ENCODE data around the gene KLRK1. TPM values are rescaled to one million over a fixed set of nuclear protein-coding genes. Genes with fewer than 3 reads are reported as not detected.
"Not testable (repeated sequence)": the region's sequence is repeated elsewhere in the genome, so short reads cannot be mapped to it uniquely, and the experiment has no call there.

The KLRK1 gene
- total RNA-seq: 1 to 10 TPM; 2.7 to 6.5 (median 4.2) TPM

GRCh38 chr12:10389904-10390303 lies at the start of gene KLRK1:
TSS of gene KLRK1 (minus strand) at chr12:10390041. CDS start at chr12:10388810, 1,231 bp downstream.
- ATAC-seq (ENCODE audit: low FRiP score) (no peak), DNase-seq (ENCODE audit: low spot score) (no peak)
- TF ChIP-seq, protein P1, sequence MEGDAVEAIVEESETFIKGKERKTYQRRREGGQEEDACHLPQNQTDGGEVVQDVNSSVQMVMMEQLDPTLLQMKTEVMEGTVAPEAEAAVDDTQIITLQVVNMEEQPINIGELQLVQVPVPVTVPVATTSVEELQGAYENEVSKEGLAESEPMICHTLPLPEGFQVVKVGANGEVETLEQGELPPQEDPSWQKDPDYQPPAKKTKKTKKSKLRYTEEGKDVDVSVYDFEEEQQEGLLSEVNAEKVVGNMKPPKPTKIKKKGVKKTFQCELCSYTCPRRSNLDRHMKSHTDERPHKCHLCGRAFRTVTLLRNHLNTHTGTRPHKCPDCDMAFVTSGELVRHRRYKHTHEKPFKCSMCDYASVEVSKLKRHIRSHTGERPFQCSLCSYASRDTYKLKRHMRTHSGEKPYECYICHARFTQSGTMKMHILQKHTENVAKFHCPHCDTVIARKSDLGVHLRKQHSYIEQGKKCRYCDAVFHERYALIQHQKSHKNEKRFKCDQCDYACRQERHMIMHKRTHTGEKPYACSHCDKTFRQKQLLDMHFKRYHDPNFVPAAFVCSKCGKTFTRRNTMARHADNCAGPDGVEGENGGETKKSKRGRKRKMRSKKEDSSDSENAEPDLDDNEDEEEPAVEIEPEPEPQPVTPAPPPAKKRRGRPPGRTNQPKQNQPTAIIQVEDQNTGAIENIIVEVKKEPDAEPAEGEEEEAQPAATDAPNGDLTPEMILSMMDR (IDR thresholded peaks at IDR 0.05): no peak

DNA sequence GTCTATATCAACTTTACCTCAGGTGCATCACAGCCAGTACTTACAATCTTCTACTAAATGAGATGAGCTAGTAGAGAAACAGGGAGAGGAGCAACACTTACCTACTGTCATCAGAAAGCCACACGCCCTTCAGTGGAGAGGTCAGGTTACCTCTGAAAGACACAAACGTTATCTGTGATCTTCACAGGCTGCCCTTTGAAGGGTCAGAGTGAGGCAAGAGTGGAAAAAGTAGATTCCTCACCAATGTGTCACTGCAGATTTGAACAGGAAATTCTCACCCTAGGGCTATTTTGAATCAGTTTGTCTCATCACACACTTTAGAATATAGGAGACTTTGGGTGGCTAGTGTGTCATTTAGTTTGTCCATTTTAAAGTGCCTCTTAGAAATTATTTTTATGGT lies 47.8 kb upstream of the KLRK1 start:
- not testable (repeated sequence) for DNase-seq (ENCODE audit: low spot score); ATAC-seq (ENCODE audit: low FRiP score)

DNA sequence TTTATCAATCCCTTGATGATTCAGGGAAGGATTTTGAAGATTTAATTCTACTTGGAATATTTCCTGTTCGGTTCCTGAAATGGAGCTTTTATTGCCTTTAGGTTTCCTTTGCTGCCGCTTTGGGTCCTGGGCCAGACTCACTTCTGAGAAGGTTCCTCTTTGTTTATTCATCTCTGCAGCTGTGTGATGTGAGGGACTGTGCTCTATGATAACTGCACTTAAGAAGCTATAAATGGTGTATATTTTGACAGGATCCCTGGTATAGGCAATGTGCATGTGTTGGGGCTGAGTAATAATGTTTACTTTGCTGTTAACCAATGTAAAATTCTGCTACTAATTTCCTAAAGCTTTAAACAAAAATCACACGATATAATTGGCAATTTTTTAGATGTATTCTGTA lies 46.0 kb upstream of the KLRK1 start, which contains the start of gene KLRC2:
Gene KLRC2, minus strand, starts transcription at position 195 of the 400 bp plus-strand sequence. Its CDS starts 24 bp downstream, at position 171.
- ATAC-seq (ENCODE audit: low FRiP score); DNase-seq (ENCODE audit: low spot score): not testable (repeated sequence)

GRCh38 chr12:10430623-10431022 lies 40.8 kb upstream of the KLRK1 start:
- not testable (repeated sequence) for ATAC-seq (ENCODE audit: low FRiP score); DNase-seq (ENCODE audit: low spot score)

- ATAC-seq (ENCODE audit: low FRiP score); DNase-seq (ENCODE audit: low spot score): not testable (repeated sequence)
These were observed 36.1 kb upstream of the KLRK1 start for GRCh38 chr12:10425938-10426337.

GRCh38 chr12:10424260-10424899 lies 34.5 kb upstream of the KLRK1 start:
- not testable (repeated sequence) for ATAC-seq (ENCODE audit: low FRiP score); DNase-seq (ENCODE audit: low spot score)

DNA sequence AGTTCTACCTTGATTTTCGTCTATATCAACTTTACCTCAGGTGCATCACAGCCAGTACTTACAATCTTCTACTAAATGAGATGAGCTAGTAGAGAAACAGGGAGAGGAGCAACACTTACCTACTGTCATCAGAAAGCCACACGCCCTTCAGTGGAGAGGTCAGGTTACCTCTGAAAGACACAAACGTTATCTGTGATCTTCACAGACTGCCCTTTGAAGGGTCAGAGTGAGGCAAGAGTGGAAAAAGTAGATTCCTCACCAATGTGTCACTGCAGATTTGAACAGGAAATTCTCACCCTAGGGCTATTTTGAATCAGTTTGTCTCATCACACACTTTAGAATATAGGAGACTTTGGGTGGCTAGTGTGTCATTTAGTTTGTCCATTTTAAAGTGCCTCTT lies 32.3 kb upstream of the KLRK1 start:
- not testable (repeated sequence) for DNase-seq (ENCODE audit: low spot score); ATAC-seq (ENCODE audit: low FRiP score)

DNA sequence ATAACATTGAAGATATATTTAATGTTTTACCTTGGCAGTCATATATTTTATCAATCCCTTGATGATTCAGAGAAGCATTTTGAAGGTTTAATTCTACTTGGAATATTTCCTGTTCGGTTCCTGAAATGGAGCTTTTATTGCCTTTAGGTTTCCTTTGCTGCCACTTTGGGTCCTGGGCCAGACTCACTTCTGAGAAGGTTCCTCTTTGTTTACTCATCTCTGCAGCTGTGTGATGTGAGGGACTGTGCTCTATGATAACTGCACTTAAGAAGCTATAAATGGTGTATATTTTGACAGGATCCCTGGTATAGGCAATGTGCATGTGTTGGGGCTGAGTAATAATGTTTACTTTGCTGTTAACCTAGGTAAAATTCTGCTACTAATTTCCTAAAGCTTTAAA lies 30.5 kb upstream of the KLRK1 start, which contains the start of gene KLRC3:
Gene KLRC3, minus strand, starts transcription at position 262 of the 400 bp plus-strand sequence. Its CDS starts 45 bp downstream, at position 217.
- not testable (repeated sequence) for DNase-seq (ENCODE audit: low spot score); ATAC-seq (ENCODE audit: low FRiP score)

- TF ChIP-seq, protein P1 (IDR thresholded peaks at IDR 0.05): no peak
- no peak for ATAC-seq (ENCODE audit: low FRiP score)
- DNase-seq (ENCODE audit: low spot score): no peak
These were observed 19.6 kb upstream of the KLRK1 start, which contains the start of gene KLRC4 for GRCh38 chr12:10409392-10409791. TSS of gene KLRC4 (minus strand) at chr12:10409757. CDS start at chr12:10409575, 182 bp downstream.

DNA sequence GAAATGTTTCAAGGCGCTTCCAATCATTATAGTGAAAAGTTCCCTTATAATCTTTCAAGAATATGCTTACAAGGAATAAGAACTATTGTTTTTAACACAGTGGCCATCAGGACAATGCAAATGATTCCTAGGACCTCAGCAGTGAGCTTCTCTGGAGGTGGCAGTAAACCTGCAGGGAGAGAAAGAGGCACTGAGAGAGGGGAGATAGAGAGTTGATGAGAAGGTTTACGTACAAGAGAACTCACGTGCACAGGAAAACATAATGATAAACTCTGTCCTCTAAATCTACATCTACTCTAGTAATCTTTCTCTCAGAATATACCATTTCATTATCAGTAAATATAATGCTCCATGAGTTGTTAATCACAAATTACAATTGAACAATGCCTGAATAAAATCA lies 19.0 kb upstream of the KLRK1 start:
- TF ChIP-seq, protein P1 (IDR thresholded peaks at IDR 0.05): no peak
- ATAC-seq (ENCODE audit: low FRiP score) (no peak), DNase-seq (ENCODE audit: low spot score) (no peak)

DNA sequence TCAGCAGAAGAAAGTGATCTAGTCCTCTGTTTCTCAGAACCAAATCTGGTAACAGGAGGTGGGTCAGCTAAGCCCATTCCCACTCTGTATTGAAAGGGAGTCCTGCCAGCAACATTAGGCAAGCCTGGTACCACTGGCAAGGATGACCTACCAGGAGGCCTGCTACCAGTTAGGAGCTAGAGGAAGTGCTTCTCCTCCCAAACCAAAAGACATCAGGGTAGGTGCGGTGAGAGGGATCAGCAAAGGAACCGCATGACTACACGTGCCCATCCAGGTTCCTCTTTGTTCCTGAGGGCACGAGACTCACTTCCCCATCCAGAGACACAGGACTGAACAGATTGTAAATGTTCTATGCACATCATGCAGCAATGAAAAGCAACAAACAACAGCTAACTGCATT lies 16.9 kb upstream of the KLRK1 start:
- TF ChIP-seq, protein P1 (IDR thresholded peaks at IDR 0.05): no peak
- ATAC-seq (ENCODE audit: low FRiP score) (no peak), DNase-seq (ENCODE audit: low spot score) (no peak)

Data from omental fat pad (tissue), 4 donors.